Left lobe of liver (tissue), 2 donors: ENCODE results near the gene VGF. TPM values are rescaled to one million over a fixed set of nuclear protein-coding genes. Genes with fewer than 3 reads are reported as not detected.
"Not testable (repeated sequence)": the region's sequence is repeated elsewhere in the genome, so short reads cannot be mapped to it uniquely, and the experiment has no call there.

Source experiments
- ATAC-seq: fragments of 200-7000 bp; cut with Tn5 transposase; one replicate; pipeline ENCODE4 v1.9.1; 2020; ENCODE audit warnings: mild to moderate bottlenecking, moderate library complexity
- DNase-seq: peaks from one replicate; pipeline ENCODE4 v3.0.0-alpha.2; 2020; ENCODE audit warnings: low spot score
- total RNA-seq: library from RNA; stranded (reverse); gene quantifications from one replicate; pipeline ENCODE4 v1.2.1, GENCODE V29; 2021
- donor health status: DM: no; HTN: no; CAD: no; lungs with moderate emphysema.
- donor health status: DM: no; HTN: yes; CAD: no.

Gene VGF
- not detected for total RNA-seq

DNA sequence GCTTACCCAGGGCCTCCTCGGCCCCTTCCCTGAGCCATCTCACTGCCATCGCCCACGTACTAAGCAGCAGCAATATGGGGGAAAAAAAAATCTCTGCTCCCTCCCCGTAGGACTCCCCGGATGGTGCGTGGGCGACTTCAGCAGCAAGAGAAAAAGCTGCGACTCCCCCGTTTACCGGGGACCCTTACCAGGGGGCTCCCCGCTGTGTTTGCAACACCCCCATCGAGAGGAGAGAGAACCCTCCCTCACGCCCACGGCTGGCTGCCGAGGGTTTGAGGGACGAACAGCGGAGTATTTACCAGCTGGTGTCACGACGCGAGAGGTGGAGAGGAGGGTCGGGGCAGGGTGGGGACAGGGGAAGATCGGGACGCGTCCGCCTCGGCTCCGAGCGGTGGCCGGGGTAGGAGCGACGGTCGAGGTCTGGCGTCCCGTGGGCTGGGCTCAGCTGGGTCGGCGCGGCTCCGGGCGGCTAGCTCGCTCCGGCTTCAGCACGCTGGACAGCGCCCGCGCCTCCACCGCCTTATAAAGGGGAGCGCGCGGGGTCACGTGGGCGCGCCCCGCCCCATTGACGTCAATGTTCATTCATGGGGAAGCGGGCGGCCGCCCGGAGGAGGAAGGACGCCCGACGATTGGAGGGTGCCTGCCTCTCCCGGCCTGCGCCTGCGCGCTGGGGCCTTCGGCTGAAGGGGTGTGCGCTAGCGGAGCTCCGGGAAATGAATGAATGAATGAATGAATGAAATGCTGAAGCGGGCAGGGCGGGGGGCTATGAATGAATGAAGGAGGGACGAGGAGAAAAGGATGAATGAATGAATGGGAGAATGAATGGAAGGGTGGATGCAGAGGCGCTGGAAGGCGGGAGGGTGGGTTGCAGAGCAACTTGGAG, at the start of gene VGF:
TSS of gene VGF (minus strand) at position 495 of the 883 bp plus-strand sequence. CDS start 726 bp downstream, outside the sequence.
- peak; percentile 90 for ATAC-seq
- peak; percentile 87 for DNase-seq

DNA sequence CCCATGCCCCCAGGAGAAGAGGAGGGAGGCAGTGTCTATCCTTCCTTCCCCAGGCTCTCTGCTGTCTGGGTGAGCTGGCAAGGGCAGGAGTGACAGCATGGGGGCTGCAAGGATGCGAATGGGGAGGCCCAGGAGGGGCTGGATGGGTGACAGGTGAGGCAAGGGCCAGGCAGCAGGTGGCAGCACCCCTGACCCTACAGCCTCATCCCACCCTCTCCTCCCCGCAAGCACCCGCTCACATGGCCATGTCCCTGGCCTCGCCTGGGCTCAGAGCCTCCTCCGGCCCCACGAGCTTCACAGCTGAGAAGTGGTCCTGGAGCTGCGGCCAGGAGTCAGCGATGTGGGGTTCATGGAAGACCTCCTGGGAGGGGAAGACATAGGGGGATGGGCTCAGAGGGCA, 46.6 kb upstream of the VGF start:
- ATAC-seq (no peak), DNase-seq (no peak)

- no peak for ATAC-seq
- DNase-seq = no peak
Measured at GRCh38 chr7:101211501-101211900, 46.1 kb upstream of the VGF start.

GRCh38 chr7:101210143-101210542, 44.8 kb upstream of the VGF start:
- no peak for ATAC-seq
- no peak for DNase-seq

DNA sequence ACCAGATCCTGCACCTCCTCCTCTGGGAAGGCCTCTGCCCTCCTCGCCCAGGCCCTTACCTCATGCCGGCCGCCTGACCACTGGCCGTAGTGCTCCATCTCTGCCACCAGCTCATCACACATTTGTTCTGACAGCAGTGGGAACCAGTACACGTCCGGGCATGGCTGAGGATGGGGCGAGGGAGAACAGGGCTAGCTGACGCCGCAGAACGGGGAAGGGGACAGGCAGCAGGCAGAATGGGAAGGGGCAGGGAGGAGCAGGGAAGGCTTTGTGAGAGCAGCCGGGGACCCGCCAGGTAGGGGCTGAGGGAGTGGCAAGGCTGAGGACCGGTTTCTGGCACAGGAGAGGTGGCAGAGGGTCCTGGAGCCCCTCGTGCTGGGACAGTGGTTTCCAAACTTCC, 43.4 kb upstream of the VGF start:
- ATAC-seq (no peak), DNase-seq (no peak)

GRCh38 chr7:101207459-101207858, 42.1 kb upstream of the VGF start:
- ATAC-seq (no peak), DNase-seq (no peak)

DNA sequence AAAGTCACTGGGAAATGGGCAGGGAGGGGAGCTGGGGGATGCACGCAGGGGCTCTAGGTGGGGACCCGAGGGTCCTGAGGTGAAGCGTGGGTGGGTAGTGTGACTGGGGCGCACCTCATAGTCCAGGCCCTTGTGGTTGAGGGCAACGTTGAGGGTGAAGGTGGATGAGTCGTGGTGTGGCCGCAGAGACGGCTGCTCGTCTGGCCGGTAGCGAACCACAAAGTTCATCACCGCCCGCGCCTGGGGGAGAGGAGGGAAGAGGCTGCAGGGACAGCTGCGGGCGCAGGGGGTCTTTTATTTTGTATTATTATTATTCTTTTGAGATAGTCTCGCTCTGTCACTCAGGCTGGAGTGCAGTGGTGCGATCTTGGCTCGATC, 41.3 kb upstream of the VGF start:
- ATAC-seq (no peak), DNase-seq (no peak)

DNA sequence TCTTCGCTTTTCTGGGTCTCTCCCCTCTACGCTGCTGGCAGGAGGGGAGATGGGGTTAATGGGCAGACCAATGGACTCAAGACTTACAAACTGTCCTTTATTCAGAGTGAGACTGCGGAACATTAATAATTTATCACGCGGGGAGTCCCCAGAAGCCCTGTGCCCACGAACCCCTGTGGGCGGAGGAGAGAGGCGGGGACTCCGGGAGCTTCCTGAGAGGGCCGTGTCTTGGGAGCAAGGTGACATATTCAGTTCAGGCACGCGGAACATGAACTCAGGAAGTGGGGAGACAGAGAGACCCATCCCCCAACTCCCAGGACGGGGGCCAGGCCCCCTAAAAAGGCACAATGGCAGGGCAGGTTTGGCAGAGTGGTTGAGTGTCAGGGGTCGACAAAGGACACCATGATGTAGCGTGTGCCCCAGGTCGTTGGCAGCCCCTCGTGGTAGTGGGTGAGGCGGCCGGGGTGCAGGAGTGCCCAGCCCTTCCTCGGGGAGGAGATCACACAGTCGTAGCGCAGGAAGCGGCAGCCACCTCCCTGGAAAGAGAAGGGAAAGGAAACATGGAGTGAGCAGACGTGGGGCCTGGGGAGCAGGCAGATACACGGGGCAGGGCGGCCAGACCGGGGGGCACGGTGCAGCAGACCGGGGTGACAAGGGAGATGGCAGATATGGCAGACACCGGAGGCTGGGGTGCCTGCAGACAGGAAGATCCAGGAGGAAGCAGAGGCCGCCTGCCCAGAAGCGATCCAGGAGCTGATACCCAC, 40.7 kb upstream of the VGF start:
- no peak for ATAC-seq
- DNase-seq = no peak

DNA sequence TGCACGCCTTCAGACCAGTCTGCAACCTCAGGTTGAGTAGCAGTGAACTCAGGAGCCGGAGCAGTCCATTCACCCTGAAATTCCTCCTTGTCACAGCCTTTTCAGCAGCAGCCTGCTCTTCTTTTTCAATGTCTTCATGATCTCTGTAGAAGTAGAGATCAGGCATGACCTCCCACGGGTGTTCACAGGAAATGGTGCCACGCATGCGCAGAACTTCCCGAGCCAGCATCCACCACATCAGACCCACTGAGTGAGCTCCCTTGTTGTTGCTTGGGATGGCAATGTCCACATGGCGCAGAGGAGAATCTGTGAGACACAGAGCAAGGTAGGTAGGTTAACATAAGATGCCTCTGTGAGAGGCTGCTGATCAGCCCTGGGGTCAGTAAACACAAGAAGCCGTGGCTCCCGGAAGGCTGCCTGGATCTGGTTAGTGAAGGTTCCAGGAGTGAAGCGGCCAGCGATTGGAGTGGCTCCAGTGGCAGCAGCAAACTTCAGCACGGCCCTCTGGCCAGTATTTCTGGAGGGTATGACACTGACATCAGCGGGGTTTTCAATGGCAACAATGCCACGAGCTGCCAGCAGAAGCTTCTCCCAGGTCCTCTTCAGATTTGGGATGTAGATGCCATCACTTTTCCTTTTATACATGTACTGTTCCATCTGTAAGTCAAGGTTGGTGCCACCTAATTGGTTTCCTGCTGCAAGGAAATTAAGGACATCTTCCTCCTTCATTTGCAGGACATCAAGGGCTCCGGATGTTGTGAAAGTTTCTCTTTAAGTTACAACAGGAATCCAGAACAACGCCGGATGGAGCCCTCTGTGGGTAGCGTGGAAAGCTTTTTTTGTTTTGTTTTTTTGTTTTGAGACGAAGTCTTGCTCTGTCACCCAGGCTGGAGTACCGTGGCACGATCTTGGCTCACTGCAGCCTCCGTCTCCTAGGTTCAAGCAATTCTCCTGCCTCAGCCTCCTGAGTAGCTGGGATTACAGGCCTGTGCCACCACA, 38.7 kb upstream of the VGF start:
- not testable (repeated sequence) for ATAC-seq, DNase-seq

GRCh38 chr7:101202603-101202918, 37.2 kb upstream of the VGF start:
- ATAC-seq = no peak
- no peak for DNase-seq

GRCh38 chr7:101201695-101202602, 36.6 kb upstream of the VGF start:
- ATAC-seq = peak; percentile 82

GRCh38 chr7:101200862-101201599, 35.7 kb upstream of the VGF start, which contains the start of gene MOGAT3:
Gene MOGAT3, minus strand, starts transcription at chr7:101201036. Its CDS starts 182 bp downstream, at chr7:101200854.
- ATAC-seq = peak; percentile 78
- DNase-seq = peak; percentile 78

More at GRCh38 chr7:101201695-101202602, 36.6 kb upstream of the VGF start:
- peak; percentile 82 for DNase-seq

GRCh38 chr7:101200504-101200861, 35.1 kb upstream of the VGF start:
- DNase-seq (no peak), ATAC-seq (peak; percentile 67)

DNA sequence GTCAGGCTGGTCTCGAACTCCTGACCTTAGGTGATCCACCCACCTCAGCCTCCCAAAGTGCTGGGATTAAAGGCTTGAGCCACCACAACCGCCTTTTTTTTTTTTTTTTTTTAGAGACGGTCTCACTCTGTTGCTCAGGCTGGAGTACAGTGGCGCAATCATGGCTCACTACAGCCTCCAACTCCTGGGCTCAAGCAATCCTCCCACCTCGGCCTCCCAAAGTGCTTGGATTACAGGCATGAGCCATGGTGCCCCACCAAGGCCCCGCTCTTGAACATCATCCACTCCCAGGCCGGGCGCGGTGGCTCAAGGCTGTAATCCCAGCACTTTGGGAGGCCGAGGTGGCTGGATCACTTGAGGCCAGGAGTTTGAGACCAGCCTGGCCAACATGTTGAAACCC, 34.2 kb upstream of the VGF start:
- DNase-seq, ATAC-seq: not testable (repeated sequence)

GRCh38 chr7:101198476-101198875, 33.1 kb upstream of the VGF start:
- no peak for DNase-seq
- ATAC-seq = no peak

- DNase-seq = no peak
- no peak for ATAC-seq
Measured at GRCh38 chr7:101197991-101198390, 32.6 kb upstream of the VGF start.

- no peak for ATAC-seq
- no peak for DNase-seq
Measured at GRCh38 chr7:101195884-101196283, 30.5 kb upstream of the VGF start.

DNA sequence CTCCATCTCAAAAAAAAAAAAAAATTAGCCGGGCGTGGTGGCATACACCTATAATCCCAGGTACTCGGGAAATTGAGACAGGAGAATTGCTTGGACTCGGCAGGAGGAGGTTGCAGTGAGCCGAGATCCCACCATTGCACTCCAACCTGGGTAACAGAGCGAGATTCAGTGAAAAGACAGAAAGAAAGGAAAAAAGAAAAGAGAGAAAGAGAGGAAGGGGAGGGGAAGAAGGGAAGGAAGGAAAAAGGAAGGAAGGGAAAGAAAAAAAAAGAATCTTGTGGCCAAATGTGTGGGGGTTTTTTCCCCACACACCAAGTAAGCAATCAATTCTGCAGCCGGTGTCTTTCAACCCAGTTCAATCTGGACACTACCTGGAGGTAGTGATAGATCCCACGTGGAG, 23.7 kb upstream of the VGF start:
- DNase-seq (no peak), ATAC-seq (no peak)

- DNase-seq (no peak), ATAC-seq (no peak)
Measured at GRCh38 chr7:101186844-101187428, 21.6 kb upstream of the VGF start.
